ENCODE results near the gene ZNF625.
"Not testable (repeated sequence)": the region's sequence is repeated elsewhere in the genome, so short reads cannot be mapped to it uniquely, and the experiment has no call there.

The ZNF625 gene

GRCh38 chr19:12139885-12140544 is 16.5 kb downstream of the ZNF625 start, which contains the start of gene ZNF20:
Gene ZNF20, minus strand, starts transcription at chr19:12140350. Its CDS starts 168 bp downstream, at chr19:12140182.
- DNase-seq (ENCODE audit: low read depth, low spot score), result peak; percentile 72
- H3K27ac ChIP-seq, result peak within 1 kb of the TSS; percentile 56

DNA sequence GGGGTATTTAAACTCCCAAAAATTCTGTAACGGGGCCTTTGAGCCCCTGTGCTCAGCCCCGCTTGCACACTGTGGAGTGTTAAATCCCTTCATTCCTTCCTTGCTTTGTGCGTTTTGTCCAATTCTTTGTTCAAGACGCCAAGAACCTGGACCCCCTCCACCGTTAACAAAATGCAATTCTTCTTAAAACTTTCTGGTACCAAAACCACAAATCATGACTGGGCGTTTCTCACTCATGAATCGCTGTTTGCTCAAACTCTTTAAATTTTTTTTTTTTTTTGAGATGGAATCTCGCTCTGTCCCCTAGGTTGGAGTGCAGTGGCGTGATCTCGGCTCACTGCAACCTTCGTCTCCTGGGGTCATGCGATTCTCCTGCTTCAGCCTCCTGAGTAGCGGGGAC is 17.3 kb downstream of the ZNF625 start:
- no peak overlapping the region for H3K27ac ChIP-seq
- DNase-seq (ENCODE audit: low read depth, low spot score), result no peak

DNA sequence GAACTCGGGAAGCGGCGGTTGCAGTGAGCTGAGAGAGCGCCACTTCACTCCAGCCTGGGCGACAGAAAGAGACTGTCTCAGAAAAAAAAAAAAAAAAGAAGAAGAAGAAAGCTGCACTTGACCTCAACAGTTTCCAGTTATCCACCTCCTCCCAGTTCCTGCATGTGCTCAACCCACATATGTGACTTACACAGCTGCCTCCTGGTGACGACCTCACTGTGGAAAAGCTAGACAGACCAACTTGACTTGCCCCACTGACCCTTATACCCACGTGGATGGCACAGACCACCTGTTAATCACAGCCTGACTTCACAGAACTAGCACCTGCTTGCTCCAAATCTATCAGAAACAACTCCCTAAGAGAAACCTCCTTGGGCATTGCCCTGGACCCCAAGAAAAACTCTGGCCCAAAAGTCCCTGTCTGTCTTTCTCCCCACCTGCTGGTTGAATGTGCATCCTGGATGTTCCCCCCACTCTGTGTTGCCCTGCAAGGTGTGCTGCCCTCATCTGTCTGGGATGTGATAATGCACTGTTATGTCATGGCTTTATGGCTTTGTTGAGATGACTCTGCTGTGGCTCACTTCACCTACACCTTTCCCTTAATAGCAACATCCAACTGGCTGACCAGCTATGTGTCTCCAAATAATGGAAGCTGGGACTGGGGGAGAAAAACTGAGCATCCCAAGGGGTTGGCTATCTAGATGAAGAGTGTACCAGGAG is 19.2 kb downstream of the ZNF625 start:
- no peak overlapping the region for H3K27ac ChIP-seq
- no peak for DNase-seq (ENCODE audit: low read depth, low spot score)

GRCh38 chr19:12133069-12133468 is 23.5 kb downstream of the ZNF625 start:
- DNase-seq (ENCODE audit: low read depth, low spot score), result no peak
- no peak overlapping the region for H3K27ac ChIP-seq

DNA sequence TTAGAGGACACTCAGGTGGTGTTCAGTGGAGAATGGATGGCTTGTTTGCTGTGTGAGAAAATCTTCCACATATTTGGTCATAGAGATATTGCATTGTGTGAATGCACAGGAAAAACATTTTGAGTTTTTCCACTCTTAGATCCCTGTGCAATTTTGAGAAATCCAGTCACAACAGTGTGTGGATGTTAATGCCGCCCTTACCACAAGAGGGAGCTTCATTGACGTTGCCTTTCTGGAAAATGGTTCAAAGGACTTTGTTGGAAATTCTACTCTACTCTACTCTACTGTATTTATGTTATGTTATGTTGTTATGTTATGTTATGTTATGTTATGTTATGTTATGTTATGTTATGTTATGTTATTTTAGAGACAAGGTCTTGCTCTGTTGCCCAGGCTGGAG is 29.8 kb downstream of the ZNF625 start:
- no peak for DNase-seq (ENCODE audit: low read depth, low spot score)
- no peak overlapping the region for H3K27ac ChIP-seq

DNA sequence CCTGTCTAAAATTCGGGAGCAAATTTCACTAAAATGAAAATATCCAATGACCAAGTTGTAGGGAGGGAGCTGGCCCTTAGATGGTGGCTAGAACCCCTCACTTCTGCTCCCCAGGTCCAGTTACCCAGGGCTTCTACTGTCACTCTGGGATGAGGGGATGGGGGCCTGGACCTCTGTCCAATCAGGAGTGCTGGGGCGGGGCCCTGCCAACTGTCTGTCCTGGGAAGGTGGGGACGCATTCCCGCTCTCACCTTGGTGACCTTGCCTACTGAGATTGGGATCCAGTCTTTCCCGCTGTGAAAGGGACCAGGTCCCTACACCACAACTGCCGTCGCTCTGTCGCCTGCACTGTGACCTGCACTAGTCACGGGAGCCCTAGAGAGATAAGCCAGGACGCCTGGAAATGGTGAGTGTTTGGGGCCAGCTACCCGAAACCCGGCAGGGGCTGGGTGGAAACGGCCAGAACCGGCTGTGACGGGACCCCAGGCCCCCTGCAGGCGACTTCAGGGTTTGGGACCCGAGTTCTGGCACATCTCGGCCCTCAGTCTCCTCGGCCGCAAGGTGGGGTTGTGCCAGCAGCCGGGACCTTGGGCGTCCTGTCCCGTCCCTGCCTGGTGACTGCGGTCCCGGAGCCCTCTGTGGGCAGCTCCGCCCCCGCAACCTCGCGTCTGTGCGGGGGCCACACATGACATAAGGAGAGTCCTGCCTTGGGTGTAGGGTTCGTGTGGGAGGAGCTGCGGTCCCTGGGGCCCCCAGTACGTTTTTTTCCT is 39.1 kb downstream of the ZNF625 start:
- no peak for DNase-seq (ENCODE audit: low read depth, low spot score)
- H3K27ac ChIP-seq, result no peak overlapping the region

GRCh38 chr19:12113121-12113520 is 43.4 kb downstream of the ZNF625 start:
- H3K27ac ChIP-seq, result no peak overlapping the region
- DNase-seq (ENCODE audit: low read depth, low spot score), result no peak

DNA sequence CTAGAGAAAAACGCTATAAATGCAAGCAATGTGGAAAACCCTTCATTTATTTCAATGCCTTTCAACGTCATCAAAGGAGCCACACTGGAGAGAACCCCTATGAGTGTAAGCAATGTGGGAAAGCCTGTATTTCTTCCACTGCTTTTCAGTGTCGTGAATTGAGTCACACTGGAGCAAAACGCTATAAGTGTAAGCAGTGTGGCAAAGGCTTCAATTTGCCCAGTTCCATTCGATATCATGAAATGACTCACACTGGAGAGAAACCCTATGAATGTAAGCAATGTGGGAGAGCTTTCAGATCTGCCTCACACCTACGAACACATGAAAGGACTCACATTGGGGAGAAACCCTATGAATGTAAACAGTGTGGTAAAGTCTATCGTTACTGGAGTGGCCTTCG is 43.8 kb downstream of the ZNF625 start:
- H3K27ac ChIP-seq, result no peak overlapping the region
- no peak for DNase-seq (ENCODE audit: low read depth, low spot score)

GRCh38 chr19:12111943-12112637 is 44.4 kb downstream of the ZNF625 start:
- no peak for DNase-seq (ENCODE audit: low read depth, low spot score)
- H3K27ac ChIP-seq, result no peak overlapping the region

GRCh38 chr19:12111176-12111575 is 45.4 kb downstream of the ZNF625 start:
- no peak overlapping the region for H3K27ac ChIP-seq
- no peak for DNase-seq (ENCODE audit: low read depth, low spot score)

GRCh38 chr19:12103909-12104308 is 52.6 kb downstream of the ZNF625 start:
- not testable (repeated sequence) for DNase-seq (ENCODE audit: low read depth, low spot score); H3K27ac ChIP-seq

- no peak overlapping the region for H3K27ac ChIP-seq
These were observed 58.5 kb downstream of the ZNF625 start for GRCh38 chr19:12098040-12098439.

GRCh38 chr19:12095111-12095790 is 61.3 kb downstream of the ZNF625 start:
- H3K27ac ChIP-seq, result no peak overlapping the region
- DNase-seq (ENCODE audit: low read depth, low spot score), result no peak

More at GRCh38 chr19:12098040-12098439, 58.5 kb downstream of the ZNF625 start:
- DNase-seq (ENCODE audit: low read depth, low spot score), result no peak
